Measurements from ENCODE around the gene TNPO1.

- TF ChIP-seq CTCF (IDR thresholded peaks at IDR 0.05; ENCODE audit: low read length) (no peak), EZH2 (IDR thresholded peaks at IDR 0.05; ENCODE audit: borderline replicate concordance, low read length) (no peak)
Observed at GRCh38 chr5:72860499-72860898, 44.0 kb downstream of the TNPO1 start.

Measured in OCI-LY1 (cell line).